Activated T-cell treated with anti-CD3 and anti-CD28 coated beads, Interleukin-2, amount 50 U/mL, for 1 hour (primary cell): ENCODE results near the gene LRFN3.
"Not testable (repeated sequence)": the region's sequence is repeated elsewhere in the genome, so short reads cannot be mapped to it uniquely, and the experiment has no call there.

Experiments
- DNase-seq: peaks from one replicate; pipeline ENCODE4 v3.0.0-alpha.2; 2020

Gene LRFN3

GRCh38 chr19:35977446-35978222 is 41.5 kb downstream of the LRFN3 start:
- no peak for DNase-seq

GRCh38 chr19:35978271-35978670 is 42.1 kb downstream of the LRFN3 start:
- no peak for DNase-seq

GRCh38 chr19:35978832-35979365 is 42.7 kb downstream of the LRFN3 start:
- DNase-seq: no peak

- not testable (repeated sequence) for DNase-seq
These were observed 44.8 kb downstream of the LRFN3 start for GRCh38 chr19:35980997-35981396.

- no peak for DNase-seq
These were observed 47.0 kb downstream of the LRFN3 start for GRCh38 chr19:35983177-35983576.

GRCh38 chr19:35986111-35986510 is 49.9 kb downstream of the LRFN3 start:
- no peak for DNase-seq

- peak; percentile 28 for DNase-seq
These were observed 50.7 kb downstream of the LRFN3 start for GRCh38 chr19:35986664-35987570.

- no peak for DNase-seq
These were observed 51.4 kb downstream of the LRFN3 start for GRCh38 chr19:35987571-35987896.

- DNase-seq: no peak
These were observed 52.6 kb downstream of the LRFN3 start for GRCh38 chr19:35988824-35989223.

GRCh38 chr19:35990156-35990555 is 54.0 kb downstream of the LRFN3 start:
- no peak for DNase-seq

- DNase-seq: no peak
These were observed 54.9 kb downstream of the LRFN3 start for GRCh38 chr19:35990771-35991730.

- DNase-seq: no peak
These were observed 55.7 kb downstream of the LRFN3 start for GRCh38 chr19:35991731-35992450.

- no peak for DNase-seq
These were observed 57.0 kb downstream of the LRFN3 start for GRCh38 chr19:35992907-35993765.

GRCh38 chr19:35993923-35994598 is 57.9 kb downstream of the LRFN3 start:
- DNase-seq: no peak
